WTC11 (cell line): ENCODE data around the gene NAALADL2. TPM values are rescaled to one million over a fixed set of nuclear protein-coding genes. Genes with fewer than 3 reads are reported as not detected.

Experiments
- ATAC-seq: fragments of 200-7000 bp; cut with Tn5 transposase; 2 replicates; pipeline ENCODE4 v1.10.0; 2021; ENCODE audit warnings: mild to moderate bottlenecking, moderate library complexity
- CTCF ChIA-PET: fragments of 300-600 bp; sonication (Branson Sonifier 250); formaldehyde crosslinking; loops from one replicate; lab custom pipeline; 2021; ENCODE audit warnings: antibody characterized with exemption; lab: Charles Lee
- POLR2A ChIA-PET: fragments of 350-600 bp; sonication (Branson Sonifier 250); formaldehyde crosslinking; loops from one replicate; lab custom pipeline; 2021; ENCODE audit warnings: antibody characterized with exemption; lab: Charles Lee
- DNase-seq: peaks from one replicate; pipeline ENCODE4 v3.0.0; 2021; ENCODE audit warnings: low spot score
- H3K27ac Mint-ChIP-seq: 2 replicates; pipeline ENCODE4 v1.8.0; 2021; ENCODE audit warnings: mixed read lengths
- H3K27me3 Mint-ChIP-seq: 2 replicates; pipeline ENCODE4 v1.8.0; 2021; ENCODE audit warnings: low read depth, mild to moderate bottlenecking, moderate library complexity, mixed read lengths
- H3K36me3 Mint-ChIP-seq: 2 replicates; pipeline ENCODE4 v1.8.0; 2021; ENCODE audit warnings: mixed read lengths
- H3K4me1 Mint-ChIP-seq: 2 replicates; pipeline ENCODE4 v1.8.0; 2022; ENCODE audit warnings: mixed read lengths
- H3K4me3 Mint-ChIP-seq: 2 replicates; pipeline ENCODE4 v1.8.0; 2021; ENCODE audit warnings: mild to moderate bottlenecking, moderate library complexity, mixed read lengths
- H3K9me3 Mint-ChIP-seq: 2 replicates; pipeline ENCODE4 v1.8.0; 2021; ENCODE audit warnings: mixed read lengths
- CDX4 ChIP-seq: fragments of 250-450 bp; sonication (Bioruptor Pico); IDR thresholded peaks from 2 replicates; pipeline ENCODE4 v1.9.0; 2021; ENCODE audit warnings: moderate library complexity, mild to moderate bottlenecking, inconsistent platforms, borderline replicate concordance
- CREM ChIP-seq: sonication (generic); formaldehyde crosslinking; IDR thresholded peaks from 2 replicates; pipeline ENCODE4 v1.8.1; 2022; ENCODE audit warnings: mild to moderate bottlenecking, missing genetic modification reagents, moderate library complexity
- E2F4 ChIP-seq: sonication (generic); formaldehyde crosslinking; IDR thresholded peaks from 2 replicates; pipeline ENCODE4 v1.8.1; 2022; ENCODE audit warnings: low read depth, mild to moderate bottlenecking, moderate library complexity, missing genetic modification reagents, borderline replicate concordance
- E2F5 ChIP-seq: sonication (generic); formaldehyde crosslinking; IDR thresholded peaks from 2 replicates; pipeline ENCODE4 v1.8.1; 2022; ENCODE audit warnings: mild to moderate bottlenecking, moderate library complexity, missing genetic modification reagents
- FOXK1 ChIP-seq: sonication (generic); formaldehyde crosslinking; IDR thresholded peaks from 2 replicates; pipeline ENCODE4 v1.8.0; 2022; ENCODE audit warnings: mild to moderate bottlenecking, moderate library complexity, missing genetic modification reagents
- FOXP4 ChIP-seq: sonication (generic); formaldehyde crosslinking; IDR thresholded peaks from 2 replicates; pipeline ENCODE4 v1.8.0; 2022; ENCODE audit warnings: mild to moderate bottlenecking, missing genetic modification reagents
- HMGA2 ChIP-seq: fragments of 250-450 bp; sonication (Bioruptor Pico); IDR thresholded peaks from 2 replicates; pipeline ENCODE4 v1.4.0; 2021; ENCODE audit warnings: mild to moderate bottlenecking, moderate library complexity
- MAX ChIP-seq: sonication (generic); formaldehyde crosslinking; IDR thresholded peaks from 2 replicates; pipeline ENCODE4 v1.8.0; 2022; ENCODE audit warnings: mild to moderate bottlenecking, missing genetic modification reagents
- MLX ChIP-seq: sonication (generic); formaldehyde crosslinking; IDR thresholded peaks from 2 replicates; pipeline ENCODE4 v1.8.1; 2023; ENCODE audit warnings: mild to moderate bottlenecking, missing genetic modification reagents, moderate library complexity
- RORB ChIP-seq: fragments of 250-450 bp; sonication (Bioruptor Pico); IDR thresholded peaks from 2 replicates; pipeline ENCODE4 v1.9.0; 2021; ENCODE audit warnings: mild to moderate bottlenecking
- TCF7 ChIP-seq: sonication (generic); formaldehyde crosslinking; IDR thresholded peaks from 2 replicates; pipeline ENCODE4 v1.8.0; 2022; ENCODE audit warnings: mild to moderate bottlenecking, low read depth, missing genetic modification reagents, moderate library complexity
- TEAD4 ChIP-seq: sonication (generic); formaldehyde crosslinking; IDR thresholded peaks from 2 replicates; pipeline ENCODE4 v1.8.0; 2022; ENCODE audit warnings: mild to moderate bottlenecking, missing genetic modification reagents
- USF1 ChIP-seq: sonication (generic); formaldehyde crosslinking; IDR thresholded peaks from 2 replicates; pipeline ENCODE4 v1.8.0; 2022; ENCODE audit warnings: mild to moderate bottlenecking, missing genetic modification reagents
- ZMAT4 ChIP-seq: fragments of 250-450 bp; sonication (Bioruptor Pico); IDR thresholded peaks from 2 replicates; pipeline ENCODE4 v1.9.0; 2021; ENCODE audit warnings: mild to moderate bottlenecking
- ZNF396 ChIP-seq: fragments of 250-450 bp; sonication (Bioruptor Pico); IDR thresholded peaks from 2 replicates; pipeline ENCODE4 v1.8.0; 2021; ENCODE audit warnings: mild to moderate bottlenecking, moderate library complexity, borderline replicate concordance
- ZNF425 ChIP-seq: fragments of 250-450 bp; sonication (Bioruptor Pico); conservative IDR thresholded peaks from 2 replicates; pipeline ENCODE4 v1.9.0; 2021; ENCODE audit warnings: mild to moderate bottlenecking
- total RNA-seq: library from RNA; stranded (reverse); gene quantifications from 3 replicates; pipeline ENCODE4 v1.2.3, GENCODE V29; 2021

The NAALADL2 gene
- total RNA-seq, 1 experiment from 2014 or later: 1.2 TPM

GRCh38 chr3:175091426-175092114, 232.4 kb downstream of the NAALADL2 start:
- Mint-ChIP-seq H3K27me3 (no peaks in the 10 kb centered on the region), H3K4me3 (no peak overlapping the region), H3K9me3 (no peaks in the 10 kb centered on the region), H3K36me3 (no peaks in the 10 kb centered on the region), H3K4me1 (no peaks in the 10 kb centered on the region), H3K27ac (no peak overlapping the region)
- TF ChIP-seq TCF7 (CRISPR knock-in tag) (no peak), FOXP4 (CRISPR knock-in tag) (no peak), ZMAT4 (CRISPR knock-in tag) (no peak)
- ChIA-PET POLR2A (no interaction called here), CTCF (no interaction called here)
- no peak for DNase-seq
- ATAC-seq: no peak

- DNase-seq (no peak), ATAC-seq (no peak)
- Mint-ChIP-seq H3K36me3 (no peaks in the 10 kb centered on the region), H3K4me1 (no peaks in the 10 kb centered on the region), H3K27ac (no peak overlapping the region), H3K27me3 (no peaks in the 10 kb centered on the region), H3K4me3 (no peak overlapping the region), H3K9me3 (no peaks in the 10 kb centered on the region)
- TF ChIP-seq MAX (CRISPR knock-in tag) (no peak), FOXP4 (CRISPR knock-in tag) (no peak), CDX4 (no peak), ZNF396 (no peak), E2F5 (CRISPR knock-in tag) (no peak), E2F4 (CRISPR knock-in tag) (no peak)
- POLR2A ChIA-PET: no interaction called here
- CTCF ChIA-PET: interaction anchor here (0.6 kb wide), 1 partner anchor 408 kb away, joined by 3 read pairs; no protein-coding TSS in a partner anchor
Measured at GRCh38 chr3:175093748-175094147, 234.6 kb downstream of the NAALADL2 start.

- Mint-ChIP-seq H3K27ac (no peak overlapping the region), H3K36me3 (no peaks in the 10 kb centered on the region), H3K4me1 (no peaks in the 10 kb centered on the region), H3K9me3 (no peaks in the 10 kb centered on the region), H3K27me3 (no peaks in the 10 kb centered on the region), H3K4me3 (no peak overlapping the region)
- ChIA-PET POLR2A (no interaction called here), CTCF (no interaction called here)
- DNase-seq (no peak), ATAC-seq (no peak)
- TF ChIP-seq ZNF425 (CRISPR knock-in tag) (no peak), TEAD4 (CRISPR knock-in tag) (no peak), USF1 (CRISPR knock-in tag) (no peak), CREM (CRISPR knock-in tag) (no peak), E2F4 (CRISPR knock-in tag) (no peak), MAX (CRISPR knock-in tag) (no peak), RORB (CRISPR knock-in tag) (no peak), MLX (no peak), FOXK1 (CRISPR knock-in tag) (no peak), HMGA2 (no peak)
Measured at GRCh38 chr3:175094344-175094743, 235.2 kb downstream of the NAALADL2 start.
